Liver (tissue), 9 donors: Measurements from ENCODE around the gene NCK2. TPM values are rescaled to one million over a fixed set of nuclear protein-coding genes. Genes with fewer than 3 reads are reported as not detected.

ENCODE experiments used
- DNase-seq: peaks from one replicate; pipeline ENCODE4 v3.0.0-alpha.2; 2017; ENCODE audit warnings: low spot score
- H3K27ac ChIP-seq, 2 donors: one replicate each; pipeline ENCODE4 v1.7.0; 2013; ENCODE audit warnings: inconsistent platforms in 2 of 2, low read length in 2 of 2, control low read depth in 1 of 2, low read depth in 1 of 2, mild to moderate bottlenecking in 1 of 2
- H3K27me3 ChIP-seq, 4 donors: one replicate each; pipeline versions ENCODE4 v1.6.1 to v1.7.0; 2013; ENCODE audit warnings: low read length in 3 of 4, inconsistent platforms in 1 of 4, mild to moderate bottlenecking in 1 of 4, moderate library complexity in 1 of 4; ENCODE audit not compliant: control insufficient read depth in 4 of 4, insufficient read depth in 4 of 4
- H3K36me3 ChIP-seq, 4 donors: one replicate each; pipeline versions ENCODE4 v1.6.1 to v1.7.0; 2013; ENCODE audit warnings: low read length in 3 of 4, mild to moderate bottlenecking in 3 of 4, low read depth in 1 of 4, moderate library complexity in 1 of 4; ENCODE audit not compliant: control insufficient read depth in 4 of 4, insufficient read depth in 3 of 4
- H3K4me1 ChIP-seq, 4 donors: one replicate each; pipeline versions ENCODE4 v1.6.1 to v1.7.0; 2013; ENCODE audit warnings: low read length in 3 of 4, mild to moderate bottlenecking in 3 of 4, moderate library complexity in 1 of 4; ENCODE audit not compliant: control insufficient read depth in 4 of 4, insufficient read depth in 4 of 4
- H3K4me3 ChIP-seq, 3 donors: one replicate each; pipeline versions ENCODE4 v1.6.1 to v1.7.0; 2013; ENCODE audit warnings: low read length in 3 of 3, control low read depth in 1 of 3, low read depth in 1 of 3, mild to moderate bottlenecking in 1 of 3
- H3K9ac ChIP-seq, 2 donors: one replicate each; pipeline ENCODE4 v1.7.0; 2013; ENCODE audit warnings: low read length in 2 of 2, mild to moderate bottlenecking in 2 of 2, moderate library complexity in 2 of 2, control low read depth in 1 of 2, low read depth in 1 of 2
- H3K9me3 ChIP-seq, 4 donors: one replicate each; pipeline versions ENCODE4 v1.6.1 to v1.7.0; 2013; ENCODE audit warnings: low read length in 3 of 4; ENCODE audit not compliant: control insufficient read depth in 4 of 4
- EGR1 ChIP-seq, 2 donors: IDR thresholded peaks; 2 replicates each; pipeline ENCODE4 v1.6.1; 2016 to 2018; ENCODE audit warnings: antibody characterized with exemption in 2 of 2, low read depth in 2 of 2
- FOXA1 ChIP-seq: IDR thresholded peaks from 2 replicates; pipeline ENCODE4 v1.6.1; 2016; ENCODE audit warnings: antibody characterized with exemption
- FOXA2 ChIP-seq: IDR thresholded peaks from 2 replicates; pipeline ENCODE4 v1.6.1; 2016; ENCODE audit warnings: antibody characterized with exemption
- GABPA ChIP-seq, 2 donors: IDR thresholded peaks in 1 of 2; conservative IDR thresholded peaks in 1 of 2; 2 replicates each; pipeline ENCODE4 v1.6.1; 2016; ENCODE audit warnings: antibody characterized with exemption in 2 of 2, mild to moderate bottlenecking in 1 of 2, moderate library complexity in 1 of 2
- HNF4A ChIP-seq, 2 donors: conservative IDR thresholded peaks; 2 replicates each; pipeline ENCODE4 v1.6.1; 2016; ENCODE audit warnings: antibody characterized with exemption in 2 of 2, mild to moderate bottlenecking in 2 of 2
- HNF4G ChIP-seq: IDR thresholded peaks from 2 replicates; pipeline ENCODE4 v1.6.1; 2016; ENCODE audit warnings: antibody characterized with exemption
- JUND ChIP-seq, 2 donors: IDR thresholded peaks; 2 replicates each; pipeline ENCODE4 v1.6.1; 2016; ENCODE audit warnings: antibody characterized with exemption in 2 of 2
- NR2F2 ChIP-seq: IDR thresholded peaks from 2 replicates; pipeline ENCODE4 v1.6.1; 2016; ENCODE audit warnings: antibody characterized with exemption
- RAD21 ChIP-seq, 2 donors: IDR thresholded peaks; 2 replicates each; pipeline ENCODE4 v1.6.1; 2016; ENCODE audit warnings: antibody characterized with exemption in 2 of 2, mild to moderate bottlenecking in 2 of 2
- RXRA ChIP-seq, 2 donors: IDR thresholded peaks; 2 replicates each; pipeline ENCODE4 v1.6.1; 2017 to 2018; ENCODE audit warnings: antibody characterized with exemption in 2 of 2, mild to moderate bottlenecking in 1 of 2
- TAF1 ChIP-seq: conservative IDR thresholded peaks from 2 replicates; pipeline ENCODE4 v1.6.1; 2016; ENCODE audit warnings: antibody characterized with exemption, mild to moderate bottlenecking
- YY1 ChIP-seq: IDR thresholded peaks from 2 replicates; pipeline ENCODE4 v1.6.1; 2016; ENCODE audit warnings: antibody characterized with exemption, mild to moderate bottlenecking
- WGBS: extraction: QIAGEN DNeasy Blood & Tissue Kit; methylation state at CpG from one replicate; pipeline ENCODE4 v1.1.7; 2013; 5-methylcytosine and 5-hydroxymethylcytosine counted together
- polyA plus RNA-seq, 2 donors: library from polyadenylated mRNA; stranded (reverse) in 1 of 2; unstranded in 1 of 2; fragments of 200-250 nt in 1 of 2; fragments of >200 nt in 1 of 2; fragmentation: Nextera tagmentation in 1 of 2; extraction: Ambion mirVana in 1 of 2; gene quantifications; one replicate each; pipeline versions ENCODE4 v1.2.1 to v1.2.3, GENCODE V29; 2013 to 2015
- total RNA-seq, 2 donors: library from RNA; depleted of rRNA; stranded (reverse); fragments of >200 nt; gene quantifications; one replicate each; pipeline ENCODE4 v1.2.3, GENCODE V29; 2014
- TF ChIP-seq, protein P1 (sequence below): IDR thresholded peaks from 2 replicates; pipeline ENCODE4 v1.6.1; 2016; ENCODE audit warnings: antibody characterized with exemption
- TF ChIP-seq, protein P2 (sequence below): IDR thresholded peaks from 2 replicates; pipeline ENCODE4 v1.6.1; 2016; ENCODE audit warnings: antibody characterized with exemption
- TF ChIP-seq, protein P3 (sequence below): IDR thresholded peaks from 2 replicates; pipeline ENCODE4 v1.6.1; 2016; ENCODE audit warnings: antibody characterized with exemption, mild to moderate bottlenecking
- donor health status: healthy.
- donor health status: healthy.
- donor health status: healthy.
- donor health status: healthy.
- donor health status: healthy.

The NCK2 gene
- total and polyA plus RNA-seq, 4 donors, result 3.4 to 15.0 (median 10.7) TPM

DNA sequence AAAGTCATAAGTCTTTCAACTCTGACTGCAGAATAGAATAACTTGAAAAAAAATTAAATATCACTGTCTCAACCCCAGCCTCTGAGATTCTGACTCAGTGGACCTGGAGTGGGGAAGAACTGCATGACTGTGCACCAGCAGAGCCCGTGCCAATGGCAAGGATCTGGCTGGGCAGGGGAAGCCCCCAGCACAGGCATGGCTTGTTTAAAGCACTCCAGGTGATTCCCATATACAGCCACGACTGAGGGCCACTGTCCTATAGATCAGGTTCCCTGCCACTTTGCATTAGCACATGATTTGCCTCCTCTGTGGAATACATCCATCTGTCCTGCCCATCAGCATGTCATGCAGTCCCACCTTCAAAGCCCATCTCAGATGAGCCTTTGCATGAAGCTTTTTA, 45.9 kb upstream of the NCK2 start (continued):
- TF ChIP-seq RXRA (IDR thresholded peaks at IDR 0.05) (no peak), JUND (IDR thresholded peaks at IDR 0.05) (no peak), HNF4G (no peak)

DNA sequence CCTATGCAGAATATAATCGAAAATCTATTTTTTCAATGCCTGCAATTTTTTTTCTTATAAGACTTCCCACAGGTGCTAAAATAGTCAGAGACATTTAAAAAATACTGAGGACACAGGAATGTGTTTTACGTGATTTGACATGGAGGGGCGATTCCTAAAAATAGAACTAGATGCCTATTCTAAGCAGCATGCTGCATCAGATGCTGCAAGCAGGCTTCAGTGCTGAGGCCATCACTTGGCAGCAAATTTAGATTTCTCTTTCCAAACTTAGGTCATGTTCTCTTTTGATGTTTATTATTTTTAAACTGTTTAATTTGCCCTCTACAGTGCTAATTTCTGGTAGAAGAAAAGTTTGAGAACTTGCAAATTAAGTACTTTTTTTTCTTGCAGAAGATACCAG, 43.7 kb upstream of the NCK2 start:
- Histone ChIP-seq H3K27ac (no peak overlapping the region), H3K36me3 (no peaks in the 10 kb centered on the region), H3K9me3 (no peaks in the 10 kb centered on the region), H3K4me1 (no peaks in the 10 kb centered on the region), H3K4me3 (no peak overlapping the region), H3K27me3 (no peaks in the 10 kb centered on the region), H3K9ac (no peak overlapping the region)
- no peak for TF ChIP-seq YY1
- TF ChIP-seq GABPA (IDR thresholded peaks at IDR 0.05 in 1 of 2, conservative IDR thresholded peaks at IDR 0.05 in 1 of 2), result no peak
- TF ChIP-seq HNF4A (conservative IDR thresholded peaks at IDR 0.05), result no peak
- TF ChIP-seq HNF4G, result no peak
- no peak for TF ChIP-seq RXRA (IDR thresholded peaks at IDR 0.05)
- no peak for TF ChIP-seq JUND (IDR thresholded peaks at IDR 0.05)
- no peak for TF ChIP-seq TAF1
- TF ChIP-seq, protein P1, sequence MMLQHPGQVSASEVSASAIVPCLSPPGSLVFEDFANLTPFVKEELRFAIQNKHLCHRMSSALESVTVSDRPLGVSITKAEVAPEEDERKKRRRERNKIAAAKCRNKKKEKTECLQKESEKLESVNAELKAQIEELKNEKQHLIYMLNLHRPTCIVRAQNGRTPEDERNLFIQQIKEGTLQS, result no peak
- TF ChIP-seq RAD21 (IDR thresholded peaks at IDR 0.05), result no peak
- no peak for TF ChIP-seq NR2F2
- DNase-seq, result no peak
- WGBS, result 81% methylated on average over 3 of the region's 3 CpGs

DNA sequence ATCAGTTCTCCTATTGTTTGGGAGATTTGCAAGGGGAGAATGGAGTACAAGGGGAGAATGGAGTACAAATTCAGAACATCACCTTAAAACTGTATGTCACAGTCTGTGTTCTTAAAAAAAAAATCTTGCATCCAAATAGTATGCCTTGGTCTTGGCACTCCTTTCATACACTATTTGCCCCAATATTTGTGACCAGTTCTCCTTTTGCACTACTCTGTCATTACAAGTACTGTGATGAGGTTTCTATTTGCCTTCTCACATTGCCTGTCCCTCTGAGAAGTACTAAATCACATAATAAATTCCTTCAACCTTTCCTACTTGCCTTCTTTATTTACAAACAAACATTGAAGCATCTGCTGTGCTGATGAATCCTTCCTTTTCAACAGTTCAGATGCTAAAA, 36.0 kb upstream of the NCK2 start:
- Histone ChIP-seq H3K36me3 (no peaks in the 10 kb centered on the region), H3K4me3 (no peak overlapping the region), H3K4me1 (peaks cover 0 to 10% (median 3%) of the 10 kb centered on the region in 4 donors), H3K27ac (no peak overlapping the region), H3K27me3 (peaks cover 0 to 6% (median 2%) of the 10 kb centered on the region in 4 donors), H3K9ac (no peak overlapping the region), H3K9me3 (no peaks in the 10 kb centered on the region)
- no peak for TF ChIP-seq FOXA2
- no peak for TF ChIP-seq RAD21 (IDR thresholded peaks at IDR 0.05)
- TF ChIP-seq YY1, result no peak
- no peak for TF ChIP-seq RXRA (IDR thresholded peaks at IDR 0.05)
- no peak for TF ChIP-seq TAF1
- no peak for TF ChIP-seq EGR1 (IDR thresholded peaks at IDR 0.05; ENCODE audit: low read depth in 2 of 2)
- no peak for TF ChIP-seq FOXA1
- no peak for TF ChIP-seq NR2F2
- TF ChIP-seq, protein P2, sequence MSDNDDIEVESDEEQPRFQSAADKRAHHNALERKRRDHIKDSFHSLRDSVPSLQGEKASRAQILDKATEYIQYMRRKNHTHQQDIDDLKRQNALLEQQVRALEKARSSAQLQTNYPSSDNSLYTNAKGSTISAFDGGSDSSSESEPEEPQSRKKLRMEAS, result no peak
- TF ChIP-seq, protein P3, sequence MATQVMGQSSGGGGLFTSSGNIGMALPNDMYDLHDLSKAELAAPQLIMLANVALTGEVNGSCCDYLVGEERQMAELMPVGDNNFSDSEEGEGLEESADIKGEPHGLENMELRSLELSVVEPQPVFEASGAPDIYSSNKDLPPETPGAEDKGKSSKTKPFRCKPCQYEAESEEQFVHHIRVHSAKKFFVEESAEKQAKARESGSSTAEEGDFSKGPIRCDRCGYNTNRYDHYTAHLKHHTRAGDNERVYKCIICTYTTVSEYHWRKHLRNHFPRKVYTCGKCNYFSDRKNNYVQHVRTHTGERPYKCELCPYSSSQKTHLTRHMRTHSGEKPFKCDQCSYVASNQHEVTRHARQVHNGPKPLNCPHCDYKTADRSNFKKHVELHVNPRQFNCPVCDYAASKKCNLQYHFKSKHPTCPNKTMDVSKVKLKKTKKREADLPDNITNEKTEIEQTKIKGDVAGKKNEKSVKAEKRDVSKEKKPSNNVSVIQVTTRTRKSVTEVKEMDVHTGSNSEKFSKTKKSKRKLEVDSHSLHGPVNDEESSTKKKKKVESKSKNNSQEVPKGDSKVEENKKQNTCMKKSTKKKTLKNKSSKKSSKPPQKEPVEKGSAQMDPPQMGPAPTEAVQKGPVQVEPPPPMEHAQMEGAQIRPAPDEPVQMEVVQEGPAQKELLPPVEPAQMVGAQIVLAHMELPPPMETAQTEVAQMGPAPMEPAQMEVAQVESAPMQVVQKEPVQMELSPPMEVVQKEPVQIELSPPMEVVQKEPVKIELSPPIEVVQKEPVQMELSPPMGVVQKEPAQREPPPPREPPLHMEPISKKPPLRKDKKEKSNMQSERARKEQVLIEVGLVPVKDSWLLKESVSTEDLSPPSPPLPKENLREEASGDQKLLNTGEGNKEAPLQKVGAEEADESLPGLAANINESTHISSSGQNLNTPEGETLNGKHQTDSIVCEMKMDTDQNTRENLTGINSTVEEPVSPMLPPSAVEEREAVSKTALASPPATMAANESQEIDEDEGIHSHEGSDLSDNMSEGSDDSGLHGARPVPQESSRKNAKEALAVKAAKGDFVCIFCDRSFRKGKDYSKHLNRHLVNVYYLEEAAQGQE, result no peak
- no peak for TF ChIP-seq HNF4A (conservative IDR thresholded peaks at IDR 0.05)
- TF ChIP-seq GABPA (IDR thresholded peaks at IDR 0.05 in 1 of 2, conservative IDR thresholded peaks at IDR 0.05 in 1 of 2), result no peak
- DNase-seq, result no peak
